ENCODE results near the gene ZNF567. TPM values are rescaled to one million over a fixed set of nuclear protein-coding genes. Genes with fewer than 3 reads are reported as not detected.
"Not testable (repeated sequence)": the region's sequence is repeated elsewhere in the genome, so short reads cannot be mapped to it uniquely, and the experiment has no call there.

The ZNF567 gene
- total RNA-seq, 2 donors from 2014 or later: 4.3 to 8.6 TPM

GRCh38 chr19:36719687-36720556 is 32.5 kb downstream of the ZNF567 start:
- no peaks in the 10 kb centered on the region for H3K27me3 Mint-ChIP-seq
- no peak overlapping the region for H3K27ac Mint-ChIP-seq
- ATAC-seq (replicated peaks): no peak
- peaks cover 62% of the 10 kb centered on the region for H3K36me3 Mint-ChIP-seq (ENCODE audit: low read depth)
- H3K9me3 Mint-ChIP-seq: peaks cover 39% of the 10 kb centered on the region
- H3K4me3 Mint-ChIP-seq: no peak overlapping the region
- no peaks in the 10 kb centered on the region for H3K4me1 Mint-ChIP-seq

GRCh38 chr19:36736166-36736565 is 48.8 kb downstream of the ZNF567 start:
- H3K4me3 Mint-ChIP-seq; H3K27me3 Mint-ChIP-seq; H3K36me3 Mint-ChIP-seq (ENCODE audit: low read depth); H3K27ac Mint-ChIP-seq; ATAC-seq (replicated peaks); H3K4me1 Mint-ChIP-seq: not testable (repeated sequence)
- peaks cover 62% of the 10 kb centered on the region for H3K9me3 Mint-ChIP-seq

GRCh38 chr19:36745870-36746269 is 58.5 kb downstream of the ZNF567 start:
- Mint-ChIP-seq H3K27me3 (no peaks in the 10 kb centered on the region), H3K4me3 (no peak overlapping the region), H3K36me3 (ENCODE audit: low read depth) (peaks cover 58% of the 10 kb centered on the region), H3K9me3 (peaks cover 37% of the 10 kb centered on the region), H3K4me1 (no peaks in the 10 kb centered on the region), H3K27ac (no peak overlapping the region)
- ATAC-seq (replicated peaks): no peak

GRCh38 chr19:36747750-36748149 is 60.3 kb downstream of the ZNF567 start:
- Mint-ChIP-seq H3K27ac (no peak overlapping the region), H3K4me1 (no peaks in the 10 kb centered on the region), H3K9me3 (peaks cover 40% of the 10 kb centered on the region), H3K27me3 (no peaks in the 10 kb centered on the region), H3K4me3 (no peak overlapping the region), H3K36me3 (ENCODE audit: low read depth) (peaks cover 77% of the 10 kb centered on the region)
- ATAC-seq (replicated peaks): no peak

GRCh38 chr19:36748431-36749275 is 61.2 kb downstream of the ZNF567 start:
- ATAC-seq (replicated peaks): no peak
- Mint-ChIP-seq H3K36me3 (ENCODE audit: low read depth) (peaks cover 84% of the 10 kb centered on the region), H3K27ac (no peak overlapping the region)

GRCh38 chr19:36749613-36750012 is 62.2 kb downstream of the ZNF567 start:
- H3K27ac Mint-ChIP-seq; H3K4me1 Mint-ChIP-seq; H3K4me3 Mint-ChIP-seq; H3K27me3 Mint-ChIP-seq; ATAC-seq (replicated peaks): not testable (repeated sequence)
- Mint-ChIP-seq H3K36me3 (ENCODE audit: low read depth) (peaks cover 90% of the 10 kb centered on the region), H3K9me3 (peaks cover 41% of the 10 kb centered on the region)

More at GRCh38 chr19:36748431-36749275, 61.2 kb downstream of the ZNF567 start:
- H3K4me1 Mint-ChIP-seq: no peaks in the 10 kb centered on the region
- no peak overlapping the region for H3K4me3 Mint-ChIP-seq
- peaks cover 41% of the 10 kb centered on the region for H3K9me3 Mint-ChIP-seq
- H3K27me3 Mint-ChIP-seq: no peaks in the 10 kb centered on the region

- no peaks in the 10 kb centered on the region for H3K4me1 Mint-ChIP-seq
- peaks cover 90% of the 10 kb centered on the region for H3K36me3 Mint-ChIP-seq (ENCODE audit: low read depth)
- H3K4me3 Mint-ChIP-seq: no peak overlapping the region
- no peak overlapping the region for H3K27ac Mint-ChIP-seq
- H3K27me3 Mint-ChIP-seq: no peaks in the 10 kb centered on the region
- no peak for ATAC-seq (replicated peaks)
- peaks cover 39% of the 10 kb centered on the region for H3K9me3 Mint-ChIP-seq
Observed at GRCh38 chr19:36750066-36750691, 62.8 kb downstream of the ZNF567 start.

Other genes starting within 250 kb of the ZNF567 start
- 1 to 10 TPM; 4.0 to 5.6 TPM for gene ZNF566, start 198.1 kb upstream of the ZNF567 start, total RNA-seq
- 1 to 10 TPM; 3.5 to 6.1 TPM for gene ZNF260, start 159.3 kb upstream of the ZNF567 start, total RNA-seq
- gene ZNF529, start 114.3 kb upstream of the ZNF567 start, total RNA-seq: 10 to 100 TPM in 1 of 2 donors, 1 to 10 TPM in 1; 9.2 to 18.1 TPM
- gene ZNF382, start 82.3 kb upstream of the ZNF567 start, total RNA-seq: 10 to 100 TPM in 1 of 2 donors, 1 to 10 TPM in 1; 9.7 to 12.3 TPM
- gene ZNF461, start 20.8 kb upstream of the ZNF567 start, total RNA-seq: 1 to 10 TPM; 3.2 to 7.4 TPM
- gene ZNF850, start 85.2 kb downstream of the ZNF567 start, total RNA-seq: 10 to 100 TPM in 1 of 2 donors, 1 to 10 TPM in 1; 4.7 to 13.9 TPM
- gene ZNF790, start 150.8 kb downstream of the ZNF567 start, total RNA-seq: 10 to 100 TPM in 1 of 2 donors, 1 to 10 TPM in 1; 5.6 to 11.8 TPM
- gene ZNF345, start 163.3 kb downstream of the ZNF567 start, total RNA-seq: 10 to 100 TPM in 1 of 2 donors, 1 to 10 TPM in 1; 5.0 to 14.9 TPM
- gene ZNF829, start 228.7 kb downstream of the ZNF567 start, total RNA-seq: 1 to 10 TPM; 4.5 to 5.3 TPM
- gene ZNF568, start 228.7 kb downstream of the ZNF567 start, total RNA-seq: 10 to 100 TPM in 1 of 2 donors, 1 to 10 TPM in 1; 6.7 to 10.1 TPM

Data from activated T-helper 17 cell treated with anti-CD3 and anti-CD28 coated beads, Interleukin-2, amount 50 U/mL, for 72 hours (primary cell).